ENCODE results near the gene CGRRF1. TPM values are rescaled to one million over a fixed set of nuclear protein-coding genes. Genes with fewer than 3 reads are reported as not detected.

The CGRRF1 gene
- total RNA-seq, 2 experiments from 2014 or later = 14.3 to 15.4 TPM

DNA sequence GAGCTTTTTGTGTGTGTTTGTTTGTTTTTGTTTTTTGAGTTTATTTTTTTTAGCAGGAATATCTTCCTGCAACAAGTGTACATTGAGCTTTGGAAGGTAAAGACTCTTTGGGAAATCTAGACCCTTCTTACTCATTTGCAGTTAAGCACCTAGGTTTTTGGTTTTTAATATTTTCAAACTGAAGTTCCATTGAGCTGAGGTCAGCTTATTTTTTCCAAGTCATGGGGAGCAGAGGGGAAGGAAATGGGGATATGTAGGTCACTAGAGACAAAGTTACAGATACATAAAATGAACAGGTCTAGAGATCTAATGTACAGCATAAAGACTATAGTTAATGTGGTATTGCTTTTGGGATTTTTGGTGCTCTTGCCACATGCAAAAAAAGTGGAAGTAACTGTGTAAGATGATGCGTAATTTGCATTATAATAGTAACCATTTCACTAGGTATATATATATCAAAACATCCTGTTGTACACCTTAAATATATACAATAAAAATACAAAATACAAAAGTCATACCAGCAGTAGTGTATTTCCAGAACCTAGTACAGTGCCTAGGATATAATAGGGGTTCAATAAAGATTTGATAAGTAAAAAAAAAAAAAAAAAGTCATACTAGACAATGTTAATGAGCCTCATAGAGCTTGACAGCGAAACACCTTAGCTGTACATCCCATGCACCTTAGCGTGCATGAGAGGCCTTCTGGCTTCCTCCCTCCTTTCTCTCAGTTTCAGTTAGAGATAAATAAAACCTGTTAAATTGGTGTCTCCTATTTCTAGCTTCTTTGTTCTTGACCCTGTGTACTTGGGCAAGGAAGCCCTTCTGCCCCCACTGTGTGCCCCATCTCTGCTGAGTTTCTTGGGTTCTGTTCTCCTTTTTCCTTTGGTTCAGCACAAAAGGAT, 22.7 kb downstream of the CGRRF1 start:
- CTCF ChIA-PET = no interaction called here
- POLR2A ChIA-PET = interaction anchor here (0.5 kb wide), 1 partner anchor 159 kb away, joined by 5 read pairs; no protein-coding TSS in a partner anchor

DNA sequence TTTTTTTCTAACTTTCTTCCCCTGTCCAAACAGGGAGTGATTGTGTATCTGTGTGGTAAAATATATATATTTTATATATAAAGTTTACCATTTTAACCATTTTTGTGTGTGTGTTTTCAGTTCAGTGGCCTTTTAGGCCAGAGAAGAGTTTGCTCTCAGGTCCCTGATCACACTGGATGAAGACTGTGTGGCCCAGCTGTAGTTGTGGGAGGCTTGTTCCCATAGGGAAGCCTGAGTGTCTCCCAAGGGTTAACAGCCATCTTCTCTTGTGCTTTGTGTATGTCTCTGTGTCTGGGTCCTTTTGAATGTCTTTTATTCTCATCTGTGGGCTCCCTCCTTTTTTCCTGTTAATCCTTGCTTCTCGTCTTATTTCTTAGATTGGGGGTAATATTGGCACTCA, 23.4 kb downstream of the CGRRF1 start:
- ChIA-PET POLR2A (no interaction called here), CTCF (no interaction called here)

DNA sequence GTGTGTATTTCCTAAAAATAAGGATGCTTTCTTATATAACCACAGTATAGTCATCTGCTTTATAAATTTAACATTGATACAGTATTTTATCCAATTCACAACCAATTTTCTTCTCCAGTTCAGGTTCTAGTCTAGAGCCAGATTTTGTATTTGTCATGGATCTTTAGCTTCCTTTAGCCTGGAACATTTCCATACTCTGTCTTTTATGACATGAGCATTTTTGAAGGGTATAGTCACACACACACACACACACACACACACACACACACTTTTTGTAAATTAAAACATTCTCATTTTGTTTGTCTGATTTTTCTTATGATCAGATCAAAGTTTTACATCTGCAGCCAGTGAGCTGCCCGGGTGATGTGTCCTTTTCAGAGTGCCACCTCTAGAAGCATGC, 25.4 kb downstream of the CGRRF1 start:
- ChIA-PET POLR2A (no interaction called here), CTCF (no interaction called here)

DNA sequence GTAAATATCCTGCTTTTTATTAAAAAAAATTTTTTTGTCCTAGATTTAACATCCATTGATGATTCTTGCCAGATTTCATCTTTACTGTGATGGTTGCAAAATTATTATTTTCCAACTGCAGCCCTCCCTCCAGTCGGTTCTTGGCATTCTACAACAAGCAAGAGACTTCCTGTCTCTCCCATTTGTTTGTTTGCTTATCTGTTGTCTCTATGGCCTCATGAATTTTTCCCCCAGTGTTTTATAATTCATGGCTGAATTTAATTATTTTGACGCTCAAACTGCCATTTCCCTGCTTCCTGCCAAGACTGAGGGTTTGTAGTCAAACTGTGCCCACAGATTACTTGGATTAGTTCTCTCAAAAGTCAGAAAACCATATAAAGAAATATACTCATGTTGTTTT, 25.9 kb downstream of the CGRRF1 start:
- ChIA-PET POLR2A (no interaction called here), CTCF (no interaction called here)

DNA sequence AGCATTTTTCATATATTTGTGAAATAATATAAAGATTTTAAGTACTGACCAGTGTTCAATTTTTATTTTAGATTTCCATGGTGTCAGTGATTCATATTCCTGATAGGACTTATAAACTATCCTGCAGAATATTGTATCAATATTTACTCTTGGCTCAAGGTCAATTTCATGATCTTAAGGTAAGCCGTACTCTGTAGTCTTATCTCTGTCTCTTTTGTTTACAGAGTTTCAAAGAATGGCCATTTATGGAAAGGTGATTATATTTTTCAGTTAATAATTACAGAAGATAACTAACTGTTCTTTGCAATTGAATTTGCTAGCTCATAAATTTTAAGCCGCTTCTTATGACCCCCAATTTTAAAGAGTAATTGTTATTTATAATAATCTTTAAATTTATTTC, 27.9 kb downstream of the CGRRF1 start:
- POLR2A ChIA-PET = no interaction called here
- CTCF ChIA-PET = no interaction called here

DNA sequence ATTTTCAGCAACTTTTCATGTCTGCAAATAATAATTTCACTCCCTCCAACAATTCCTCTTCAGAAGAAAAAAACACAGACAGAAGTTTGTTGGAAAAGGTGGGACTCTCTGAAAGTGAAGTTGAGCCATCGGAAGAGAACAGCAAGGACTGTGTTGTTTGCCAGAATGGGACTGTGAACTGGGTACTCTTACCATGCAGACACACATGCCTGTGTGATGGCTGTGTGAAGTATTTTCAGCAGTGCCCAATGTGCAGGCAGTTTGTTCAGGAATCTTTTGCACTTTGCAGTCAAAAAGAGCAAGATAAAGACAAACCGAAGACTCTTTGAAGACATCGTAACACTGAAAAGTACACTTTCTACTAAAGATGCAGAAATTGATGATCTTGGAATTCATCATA, 28.3 kb downstream of the CGRRF1 start:
- ChIA-PET CTCF (no interaction called here), POLR2A (no interaction called here)

DNA sequence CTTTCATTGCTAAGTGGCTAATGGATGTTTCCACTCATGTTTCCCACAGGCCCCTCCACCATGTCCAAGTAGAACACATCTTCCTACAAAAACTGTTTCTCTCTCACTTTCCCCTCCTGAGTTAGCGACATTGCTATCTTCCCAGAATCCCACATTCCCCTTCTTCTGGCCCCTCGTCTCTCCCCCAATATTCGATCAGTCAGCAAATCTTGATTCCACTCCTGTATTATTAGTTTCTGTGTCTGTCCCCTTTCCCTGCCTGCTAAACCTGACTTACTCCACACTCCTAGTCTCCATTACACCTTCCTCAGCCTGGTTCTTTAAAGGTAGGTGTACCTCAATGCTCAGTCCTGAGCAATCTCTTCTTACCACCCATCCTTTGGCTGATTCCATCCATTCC, 37.9 kb downstream of the CGRRF1 start:
- ChIA-PET POLR2A (no interaction called here), CTCF (no interaction called here)

DNA sequence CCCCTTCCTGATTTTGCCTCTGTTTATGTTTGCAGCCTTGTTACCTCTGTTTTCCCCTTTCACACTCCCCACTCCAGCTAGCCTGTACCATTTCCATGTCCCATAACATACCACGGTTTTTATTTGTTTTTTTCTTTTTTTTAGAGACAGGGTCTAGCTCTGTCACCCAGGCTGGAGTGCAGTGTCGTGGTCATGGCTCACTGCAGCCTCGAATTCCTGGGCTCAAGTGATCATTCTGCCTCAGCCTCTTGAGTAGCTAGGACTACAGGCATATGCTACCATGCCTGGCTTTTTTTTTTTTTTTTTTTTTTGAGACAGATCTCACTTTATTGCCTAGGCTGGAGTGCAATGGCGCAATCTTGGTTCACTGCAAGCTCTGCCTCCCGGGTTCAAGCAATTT, 38.8 kb downstream of the CGRRF1 start:
- POLR2A ChIA-PET = no interaction called here
- CTCF ChIA-PET = interaction anchor here (0.6 to 1.2 kb wide), 7 partner anchors 10 to 645 kb away, joined by 3 to 6 read pairs (median 3); no protein-coding TSS in a partner anchor

DNA sequence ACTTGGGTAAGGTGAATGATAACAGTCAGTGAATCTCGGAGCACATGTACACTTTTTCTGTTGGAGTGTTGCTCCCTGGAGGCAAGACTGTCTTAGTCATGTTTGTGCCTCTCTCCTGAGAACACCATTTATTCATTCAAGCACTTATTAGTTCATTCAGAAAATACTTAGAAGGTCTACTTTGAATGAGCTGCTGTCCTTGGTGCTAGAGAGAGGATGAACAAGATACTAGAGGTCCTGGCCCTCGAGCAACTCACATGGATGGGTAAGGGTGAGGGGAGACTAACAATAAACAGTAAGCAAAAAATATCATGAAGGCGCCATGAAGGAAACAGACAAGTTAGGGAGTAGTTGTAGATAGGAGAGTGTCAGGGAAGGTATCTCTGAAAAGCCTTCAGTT, 40.2 kb downstream of the CGRRF1 start:
- POLR2A ChIA-PET = no interaction called here

DNA sequence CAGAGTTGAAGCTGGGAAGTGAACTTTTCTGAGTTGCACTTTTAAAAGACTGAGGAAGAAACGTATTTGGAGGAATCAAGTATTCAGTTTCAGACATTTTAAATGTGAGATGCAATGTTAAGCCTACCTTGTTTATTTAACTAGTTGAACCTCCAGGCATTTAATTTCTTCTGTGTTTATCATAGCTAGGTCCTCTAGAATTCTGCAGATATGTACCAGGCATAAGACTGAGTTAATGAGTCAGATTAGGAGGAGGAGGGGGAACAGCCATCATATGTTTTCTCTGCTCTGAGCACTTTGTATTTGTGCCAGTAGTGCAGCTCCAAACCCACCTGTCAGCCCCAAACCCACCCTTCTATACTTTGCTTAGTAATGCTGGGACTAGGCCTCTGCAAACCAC, 40.8 kb downstream of the CGRRF1 start:
- CTCF ChIA-PET = no interaction called here

More for the DNA sequence above, 40.2 kb downstream of the CGRRF1 start:
- CTCF ChIA-PET = no interaction called here

DNA sequence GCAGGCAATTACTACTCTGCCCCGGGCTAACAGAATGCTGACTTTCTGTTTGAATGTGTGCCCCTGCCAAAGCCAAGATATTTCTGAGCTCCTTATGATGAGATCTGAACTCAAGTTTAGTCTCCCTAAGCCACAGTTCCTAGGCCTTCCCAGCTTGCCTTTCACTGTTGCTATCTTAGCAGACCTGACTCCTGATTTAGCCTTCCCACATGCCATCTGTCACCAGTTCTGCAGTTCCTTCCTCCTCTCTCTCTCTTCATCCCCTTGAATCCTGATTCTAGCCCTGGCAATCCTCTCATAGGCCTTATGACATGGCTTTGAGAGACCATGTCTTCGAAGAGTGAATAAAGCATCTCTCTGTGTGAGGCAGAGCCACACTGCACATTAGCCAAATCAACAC, 44.7 kb downstream of the CGRRF1 start:
- POLR2A ChIA-PET = no interaction called here
- CTCF ChIA-PET = interaction anchor here (1.0 kb wide), 1 partner anchor 10 kb away, joined by 4 read pairs; no protein-coding TSS in a partner anchor

More for the DNA sequence above, 40.8 kb downstream of the CGRRF1 start:
- POLR2A ChIA-PET = no interaction called here

DNA sequence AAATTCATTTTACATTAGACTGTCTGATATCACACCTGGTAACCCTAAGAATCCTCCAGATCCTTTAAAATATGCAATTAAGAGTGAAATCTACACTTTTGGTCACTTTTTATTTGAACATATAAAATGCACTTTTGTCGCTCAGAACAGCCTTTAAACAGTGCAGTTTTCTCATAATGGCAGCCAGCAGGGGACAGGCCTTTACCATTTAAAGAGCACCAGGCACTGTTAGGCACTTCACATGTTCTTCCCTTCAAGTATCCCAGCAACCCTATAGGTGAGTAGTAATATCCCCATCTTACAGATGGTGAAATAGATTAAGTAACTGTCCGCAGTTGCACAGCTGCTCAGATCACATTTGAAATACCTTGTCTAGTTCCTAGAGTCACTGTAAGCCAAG, 45.9 kb downstream of the CGRRF1 start:
- ChIA-PET CTCF (no interaction called here), POLR2A (no interaction called here)

DNA sequence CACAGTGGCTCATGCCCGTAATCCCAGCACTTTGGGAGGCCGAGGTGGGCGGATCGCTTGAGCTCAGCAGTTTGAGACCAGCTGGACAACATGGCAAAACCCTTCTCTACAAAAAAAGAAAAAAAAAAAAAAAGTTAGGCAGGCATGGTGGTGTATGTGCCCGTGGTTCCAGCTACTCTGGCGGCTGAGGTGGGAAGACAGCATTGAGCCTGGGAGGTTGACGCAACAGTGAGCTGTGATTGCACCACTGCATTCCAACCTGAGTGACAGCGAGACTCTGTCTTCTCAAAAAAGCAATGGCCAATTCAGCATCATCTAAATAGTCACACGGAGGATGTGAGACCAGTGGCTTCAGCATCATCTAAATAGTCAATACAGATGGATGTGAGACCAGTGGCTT, 46.8 kb downstream of the CGRRF1 start:
- ChIA-PET POLR2A (no interaction called here), CTCF (no interaction called here)

DNA sequence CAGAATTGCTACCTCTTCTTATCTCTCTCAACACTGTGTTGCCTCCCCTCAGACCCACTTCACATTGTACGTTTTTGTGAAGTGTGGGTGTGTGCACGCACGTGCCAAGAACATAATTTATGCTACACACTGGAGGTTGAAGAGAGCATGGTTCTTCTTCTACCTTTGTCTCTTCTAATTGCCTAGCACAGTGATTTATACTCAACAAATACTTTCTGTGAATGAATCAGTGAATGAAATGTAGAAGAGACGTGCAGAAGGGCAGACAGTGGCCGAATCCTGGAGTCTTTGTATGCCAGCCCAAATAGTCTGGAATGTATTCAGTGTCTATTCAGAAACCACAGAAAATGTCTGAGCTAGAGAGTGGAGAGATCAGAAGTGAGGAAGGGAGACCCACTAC, 52.6 kb downstream of the CGRRF1 start:
- ChIA-PET POLR2A (no interaction called here), CTCF (interaction anchor here (1.3 kb wide), 1 partner anchor 212 kb away, joined by 3 read pairs; no protein-coding TSS in a partner anchor)

DNA sequence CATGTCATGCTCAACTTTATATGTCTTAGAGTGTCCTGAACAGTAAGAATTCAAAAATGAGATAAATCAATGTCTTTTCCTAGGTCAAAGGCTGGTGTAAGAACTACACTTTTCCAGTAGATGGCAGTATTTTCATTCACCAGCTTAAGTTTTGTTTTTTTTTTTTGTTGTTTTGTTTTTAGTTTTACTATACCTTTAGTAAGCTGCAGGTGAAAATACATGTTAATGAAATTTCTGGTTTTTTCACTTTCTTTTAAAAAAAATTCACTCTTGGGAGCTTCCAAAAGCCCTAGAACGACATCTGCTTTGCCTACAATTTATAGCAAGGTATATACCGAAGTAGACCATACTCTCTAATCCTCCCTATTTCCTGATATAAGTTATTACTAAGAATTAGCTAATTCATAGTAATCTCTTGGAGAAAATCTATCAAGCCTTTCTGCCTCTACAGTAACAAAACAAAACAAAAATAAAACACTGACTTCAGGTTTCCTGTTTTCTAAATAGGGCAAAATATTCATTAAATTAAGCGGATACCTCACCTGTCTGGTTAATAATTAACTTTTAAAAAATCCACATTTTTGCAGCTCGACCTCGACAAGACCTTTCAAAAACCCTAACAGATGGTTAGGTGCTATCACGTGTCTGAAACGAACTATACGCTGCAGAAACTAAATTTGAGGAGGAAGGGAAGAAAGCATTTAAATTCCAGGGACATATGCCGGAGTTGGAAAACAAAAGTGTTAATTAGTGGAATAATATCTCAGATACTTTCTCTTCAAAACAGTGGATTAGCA, 54.6 kb downstream of the CGRRF1 start:
- POLR2A ChIA-PET = interaction anchor here (0.5 to 0.6 kb wide), 2 partner anchors 158 to 210 kb away, joined by 3 to 5 read pairs; no protein-coding TSS in a partner anchor
- CTCF ChIA-PET = interaction anchor here (0.7 to 4.9 kb wide), 21 partner anchors 10 to 385 kb away, joined by 3 to 94 read pairs (median 3); no protein-coding TSS in a partner anchor

DNA sequence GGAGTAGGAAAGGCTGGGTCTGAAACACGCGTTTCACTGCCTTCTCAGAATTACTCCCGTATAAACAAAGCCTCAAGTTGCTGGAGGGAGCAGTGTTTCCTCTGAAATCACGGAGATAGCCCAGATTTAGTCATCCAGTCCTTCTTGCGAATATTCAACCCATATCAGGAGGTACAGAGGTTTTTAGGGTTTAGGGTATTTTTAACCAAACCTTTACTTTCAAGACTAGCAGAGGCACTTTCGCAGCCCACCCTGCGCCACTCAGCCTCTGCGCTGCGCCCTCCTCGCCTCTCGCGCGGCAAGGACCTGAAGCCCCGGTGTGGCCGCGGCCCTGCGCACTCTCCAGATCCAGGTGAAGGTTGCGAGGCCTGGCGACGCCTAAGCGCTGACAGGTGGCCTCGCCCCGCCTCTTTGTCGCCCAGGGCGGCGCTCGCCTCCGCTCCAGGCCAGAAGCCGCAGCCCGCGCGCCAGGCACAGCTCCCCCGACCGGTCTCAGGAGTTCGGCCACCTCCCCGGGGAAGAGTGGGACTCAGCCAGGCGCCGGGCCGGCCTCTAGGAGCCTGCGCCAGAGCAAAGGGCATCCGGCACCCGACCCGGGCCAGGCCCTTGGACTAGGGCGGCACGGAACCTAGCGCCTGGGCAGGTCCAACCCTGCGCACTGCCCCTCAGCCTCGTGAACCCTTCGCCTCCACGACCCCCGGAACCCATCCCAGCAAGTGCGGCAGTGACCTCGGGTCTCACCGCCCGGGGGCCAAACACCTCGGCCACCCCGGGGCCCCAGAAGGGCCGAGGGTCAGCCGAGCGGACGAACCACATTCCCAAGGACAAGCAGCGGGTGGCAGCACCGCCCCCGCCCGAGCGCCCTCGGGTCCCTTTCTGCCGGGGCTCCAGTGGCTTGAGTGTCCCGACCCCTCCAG, 55.4 kb downstream of the CGRRF1 start:
- ChIA-PET POLR2A (interaction anchor here (1.2 to 1.4 kb wide), 2 partner anchors 209 to 462 kb away, joined by 4 read pairs; partner anchors contain the start of genes SOCS4 and WDHD1), CTCF (interaction anchor here (0.8 to 4.9 kb wide), 16 partner anchors 9 to 353 kb away, joined by 3 to 94 read pairs (median 4); partner anchors contain the start of gene CGRRF1)

DNA sequence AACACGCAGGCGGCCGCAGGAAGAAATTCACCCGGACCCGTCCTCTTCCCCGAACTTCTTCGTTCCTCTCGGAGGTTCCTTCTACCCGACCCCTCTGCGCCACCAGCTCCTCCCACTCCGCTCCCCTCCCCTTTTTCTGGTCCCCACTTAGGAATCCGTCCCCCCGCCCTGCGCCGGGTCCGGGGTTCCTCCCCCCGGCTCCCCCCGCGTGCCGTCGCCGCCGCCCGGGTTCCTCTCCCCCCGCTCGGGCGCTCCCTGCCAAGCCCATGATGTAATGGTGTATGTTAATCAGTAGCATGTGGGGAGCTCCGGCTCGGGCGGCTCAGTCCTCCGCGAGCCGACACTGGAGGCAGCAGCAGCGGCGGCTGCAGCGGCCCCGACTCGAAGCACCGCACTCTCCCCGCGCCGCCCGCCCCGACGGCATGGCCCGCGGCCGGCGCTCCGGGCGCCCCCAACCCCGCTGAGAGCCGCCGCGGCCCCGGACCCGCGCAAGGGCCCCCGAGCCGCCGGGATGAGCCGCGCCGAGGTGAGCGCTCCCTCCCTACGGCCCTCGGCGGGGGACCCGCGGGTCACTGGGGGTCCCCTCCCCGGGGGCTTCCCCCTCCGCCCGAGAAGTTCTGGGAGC, 56.2 kb downstream of the CGRRF1 start:
- ChIA-PET CTCF (interaction anchor here (0.9 to 4.9 kb wide), 9 partner anchors 17 to 240 kb away, joined by 3 to 94 read pairs (median 4); partner anchors contain the start of gene CGRRF1), POLR2A (interaction anchor here (1.2 to 1.4 kb wide), 2 partner anchors 208 to 461 kb away, joined by 4 read pairs; partner anchors contain the start of genes SOCS4 and WDHD1)

DNA sequence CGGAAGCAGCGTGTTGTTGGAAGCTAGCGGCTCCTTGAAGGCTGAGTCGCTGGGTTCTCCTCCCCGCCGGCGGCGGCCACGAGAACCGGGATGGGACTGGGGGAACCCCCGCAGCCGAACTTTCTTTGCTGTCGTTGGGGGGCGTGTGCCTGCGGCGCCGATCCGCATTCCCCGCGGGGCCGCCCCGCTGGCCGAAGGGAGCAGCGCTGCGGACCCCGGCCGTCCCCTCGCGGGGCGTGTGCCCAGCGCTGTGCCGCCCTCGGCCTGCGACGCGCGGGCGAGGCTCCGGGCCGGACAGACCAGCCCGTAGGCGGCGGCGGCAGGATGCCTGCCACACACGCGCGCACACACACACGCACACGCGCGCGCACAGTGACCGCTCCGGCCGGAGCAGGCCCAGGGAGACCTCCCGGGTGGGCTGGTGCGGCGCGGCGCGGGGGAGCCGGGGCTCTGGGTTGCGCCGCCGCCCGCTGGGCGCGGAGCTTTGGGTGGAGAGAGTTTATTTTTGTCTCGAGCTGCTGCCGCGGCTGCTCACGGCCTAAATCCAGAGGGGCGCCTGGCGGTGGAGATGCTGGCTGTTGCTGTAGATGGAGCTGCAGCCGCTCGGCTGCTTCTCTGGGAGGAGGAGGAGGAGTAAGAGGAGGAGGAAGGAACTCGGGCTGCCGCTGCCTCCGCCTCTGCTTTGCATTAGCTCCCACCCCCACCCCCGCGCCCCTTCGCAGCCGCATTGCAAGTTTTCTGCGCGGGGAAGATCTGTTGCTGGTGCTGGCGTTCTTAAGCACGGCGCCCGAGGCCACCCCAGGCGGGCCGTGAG, 56.9 kb downstream of the CGRRF1 start, which contains the start of gene SAMD4A:
Gene SAMD4A, plus strand, starts transcription at position 719 of the 814 bp plus-strand sequence. CDS start 789 bp downstream, outside the sequence.
- ChIA-PET POLR2A (interaction anchor here (1.2 to 1.4 kb wide), 2 partner anchors 207 to 460 kb away, joined by 4 read pairs; partner anchors contain the start of genes SOCS4 and WDHD1), CTCF (interaction anchor here (0.6 to 4.9 kb wide), 9 partner anchors 18 to 239 kb away, joined by 3 to 94 read pairs (median 4); partner anchors contain the start of gene CGRRF1)
